T-helper 2 cell treated with Interferon-gamma antibody and Interleukin-4, amounts not matched to agents 5 μg/mL and 100 μg/mL, for 36 hours (primary cell): ENCODE results near the gene INTS6.

ENCODE experiments used
- DNase-seq: peaks from one replicate; pipeline ENCODE4 v3.0.0; 2021; ENCODE audit warnings: low spot score
- H3K27ac Mint-ChIP-seq: one replicate; pipeline ENCODE4 v1.8.0; 2021; ENCODE audit warnings: mild to moderate bottlenecking, mixed read lengths
- H3K27me3 Mint-ChIP-seq: one replicate; pipeline ENCODE4 v1.8.0; 2021; ENCODE audit warnings: low read depth, mixed read lengths
- H3K36me3 Mint-ChIP-seq: one replicate; pipeline ENCODE4 v1.8.0; 2021; ENCODE audit warnings: low read depth, mixed read lengths
- H3K4me1 Mint-ChIP-seq: one replicate; pipeline ENCODE4 v1.8.0; 2021; ENCODE audit warnings: low read depth, mixed read lengths
- H3K4me3 Mint-ChIP-seq: one replicate; pipeline ENCODE4 v1.8.0; 2022; ENCODE audit warnings: mild to moderate bottlenecking, moderate library complexity, mixed read lengths
- H3K9me3 Mint-ChIP-seq: one replicate; pipeline ENCODE4 v1.8.0; 2021; ENCODE audit warnings: mixed read lengths

The INTS6 gene

GRCh38 chr13:51339952-51340732, 112.7 kb downstream of the INTS6 start:
- peaks cover 4% of the 10 kb centered on the region for H3K4me1 Mint-ChIP-seq
- H3K4me3 Mint-ChIP-seq = no peak overlapping the region
- H3K36me3 Mint-ChIP-seq = no peaks in the 10 kb centered on the region
- H3K27ac Mint-ChIP-seq = no peak overlapping the region
- H3K27me3 Mint-ChIP-seq = peaks cover 7% of the 10 kb centered on the region
- H3K9me3 Mint-ChIP-seq = no peaks in the 10 kb centered on the region
- no peak for DNase-seq

- Mint-ChIP-seq H3K9me3 (no peaks in the 10 kb centered on the region), H3K27me3 (peaks cover 9% of the 10 kb centered on the region), H3K4me1 (peaks cover 4% of the 10 kb centered on the region), H3K4me3 (no peak within 1 kb of the TSS), H3K27ac (no peak within 1 kb of the TSS), H3K36me3 (no peaks in the 10 kb centered on the region)
- DNase-seq = no peak
These were observed 113.5 kb downstream of the INTS6 start, which contains the start of gene SERPINE3 for GRCh38 chr13:51339354-51339753. Gene SERPINE3 (plus strand): TSS chr13:51339691. CDS start chr13:51341092, 1,401 bp downstream.

GRCh38 chr13:51336746-51337145, 116.1 kb downstream of the INTS6 start:
- H3K27me3 Mint-ChIP-seq = peaks cover 13% of the 10 kb centered on the region
- DNase-seq = no peak
- H3K4me1 Mint-ChIP-seq = peaks cover 11% of the 10 kb centered on the region
- H3K27ac Mint-ChIP-seq = no peak overlapping the region
- no peaks in the 10 kb centered on the region for H3K36me3 Mint-ChIP-seq
- H3K9me3 Mint-ChIP-seq = no peaks in the 10 kb centered on the region
- no peak overlapping the region for H3K4me3 Mint-ChIP-seq

DNA sequence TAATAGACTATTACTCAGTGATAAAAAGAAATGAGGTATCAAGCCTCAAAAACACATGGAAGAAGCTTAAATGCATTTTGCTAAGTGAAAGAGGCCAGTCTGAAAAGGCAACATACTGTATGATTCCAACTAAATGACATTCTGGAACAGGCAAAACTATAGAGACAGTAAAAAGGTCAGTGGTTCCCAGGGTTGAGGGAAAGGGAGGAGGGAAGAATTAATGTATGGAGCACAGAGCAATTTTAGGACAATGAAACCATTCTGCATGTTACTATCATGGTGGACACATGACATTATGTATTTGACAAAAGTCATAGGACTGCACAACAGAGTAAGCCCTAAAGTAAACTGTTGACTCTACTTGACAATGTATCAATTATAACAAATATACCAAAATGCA, 119.0 kb downstream of the INTS6 start:
- DNase-seq = no peak
- Mint-ChIP-seq H3K4me3 (no peak overlapping the region), H3K4me1 (peaks cover 18% of the 10 kb centered on the region), H3K27ac (no peak overlapping the region), H3K9me3 (no peaks in the 10 kb centered on the region), H3K27me3 (peaks cover 13% of the 10 kb centered on the region), H3K36me3 (no peaks in the 10 kb centered on the region)

DNA sequence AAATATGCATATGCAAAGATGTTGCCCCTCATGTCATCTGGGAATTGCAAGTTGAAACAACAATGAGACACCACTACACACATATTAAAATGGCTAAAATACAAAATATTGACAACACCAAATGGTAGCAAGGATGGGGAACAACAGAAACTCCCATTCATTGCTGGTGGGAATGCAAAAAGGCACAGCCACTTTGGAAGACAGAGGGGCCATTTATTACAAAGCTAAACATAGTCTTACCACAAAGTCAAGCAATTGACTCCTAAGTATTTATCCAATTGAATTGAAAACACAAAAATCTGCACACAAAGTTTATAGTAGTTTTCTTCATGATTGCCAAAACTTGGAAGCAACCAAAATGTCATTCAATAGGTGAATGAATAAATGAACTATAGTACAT, 119.4 kb downstream of the INTS6 start:
- no peak for DNase-seq
- peaks cover 18% of the 10 kb centered on the region for H3K4me1 Mint-ChIP-seq
- no peaks in the 10 kb centered on the region for H3K36me3 Mint-ChIP-seq
- H3K4me3 Mint-ChIP-seq = no peak overlapping the region
- no peak overlapping the region for H3K27ac Mint-ChIP-seq
- H3K27me3 Mint-ChIP-seq = peaks cover 13% of the 10 kb centered on the region
- no peaks in the 10 kb centered on the region for H3K9me3 Mint-ChIP-seq

GRCh38 chr13:51332566-51333361, 120.1 kb downstream of the INTS6 start:
- Mint-ChIP-seq H3K9me3 (no peaks in the 10 kb centered on the region), H3K27me3 (peaks cover 13% of the 10 kb centered on the region), H3K4me1 (peaks cover 18% of the 10 kb centered on the region), H3K4me3 (no peak overlapping the region), H3K36me3 (no peaks in the 10 kb centered on the region), H3K27ac (no peak overlapping the region)
- no peak for DNase-seq

DNA sequence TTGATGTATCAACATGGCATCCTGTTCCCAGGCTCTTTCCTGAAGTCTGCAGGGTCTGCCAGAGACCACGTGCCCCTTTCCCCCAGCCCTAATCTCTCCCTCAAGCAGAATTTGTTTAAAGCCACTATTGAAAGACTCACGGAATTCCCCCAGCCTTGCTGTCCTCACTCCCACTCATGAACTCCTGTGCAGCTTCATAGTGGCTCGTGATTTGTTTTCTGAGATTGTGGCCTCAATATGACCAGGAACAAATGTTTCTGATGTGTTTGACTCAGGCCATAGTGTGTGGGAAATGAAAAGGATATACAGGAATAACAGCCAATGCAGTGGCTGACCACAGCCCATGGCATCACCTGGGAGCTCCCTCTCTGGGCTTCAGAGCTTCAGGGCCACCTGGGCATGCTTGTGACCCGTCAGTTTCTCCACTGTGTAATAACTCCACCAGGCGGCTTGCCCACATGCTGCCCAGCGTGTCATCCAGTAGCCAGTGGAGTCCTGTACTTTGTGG, 121.4 kb downstream of the INTS6 start:
- Mint-ChIP-seq H3K4me1 (peaks cover 18% of the 10 kb centered on the region), H3K27ac (no peak overlapping the region), H3K9me3 (no peaks in the 10 kb centered on the region), H3K4me3 (no peak overlapping the region), H3K36me3 (no peaks in the 10 kb centered on the region), H3K27me3 (peaks cover 11% of the 10 kb centered on the region)
- DNase-seq = peak; percentile 20

GRCh38 chr13:51330791-51331190, 122.0 kb downstream of the INTS6 start:
- H3K4me3 Mint-ChIP-seq = no peak overlapping the region
- H3K27ac Mint-ChIP-seq = no peak overlapping the region
- peaks cover 10% of the 10 kb centered on the region for H3K27me3 Mint-ChIP-seq
- DNase-seq = peak; percentile 26
- H3K9me3 Mint-ChIP-seq = no peaks in the 10 kb centered on the region
- no peaks in the 10 kb centered on the region for H3K36me3 Mint-ChIP-seq
- peaks cover 18% of the 10 kb centered on the region for H3K4me1 Mint-ChIP-seq

DNA sequence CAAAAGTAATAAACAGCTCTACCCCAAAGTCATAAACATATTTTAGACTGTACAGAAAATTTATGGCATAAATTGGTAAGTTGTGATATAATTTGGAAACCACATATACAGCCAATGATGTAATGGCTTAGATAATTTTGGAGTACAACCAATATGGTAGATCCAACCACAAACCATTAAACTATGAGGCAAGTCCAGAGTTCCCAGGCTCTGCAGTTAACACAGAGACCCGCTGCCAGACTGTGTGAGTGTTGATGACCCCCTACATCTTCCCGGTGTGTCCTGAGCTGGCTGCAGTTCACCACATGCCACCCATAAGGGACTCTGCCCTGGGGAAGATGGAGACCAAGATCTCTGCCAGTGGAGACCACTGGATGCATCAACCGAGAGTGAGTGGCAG, 123.2 kb downstream of the INTS6 start:
- Mint-ChIP-seq H3K36me3 (no peaks in the 10 kb centered on the region), H3K27ac (no peak overlapping the region), H3K4me1 (peaks cover 18% of the 10 kb centered on the region), H3K4me3 (no peak overlapping the region), H3K9me3 (no peaks in the 10 kb centered on the region), H3K27me3 (peaks cover 4% of the 10 kb centered on the region)
- DNase-seq = no peak

DNA sequence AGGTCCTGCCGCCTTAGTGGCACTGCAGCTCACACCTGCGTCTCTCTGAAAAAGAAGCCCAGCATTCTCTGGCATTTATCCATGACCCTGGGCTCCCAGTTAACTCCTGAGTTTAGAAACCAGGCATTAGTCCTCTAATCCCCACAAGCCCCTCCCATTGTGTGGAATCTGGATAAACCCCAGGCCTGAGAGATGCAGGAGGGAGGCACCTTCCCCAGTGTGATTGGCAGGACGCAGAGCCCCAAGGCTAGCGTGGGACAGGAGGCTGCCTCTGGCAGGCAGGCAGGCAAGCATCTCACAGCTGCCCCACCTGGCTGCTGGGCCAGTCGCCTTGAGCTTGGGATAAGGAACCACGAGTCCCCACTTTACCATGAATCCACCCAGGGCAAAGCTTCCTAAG, 124.3 kb downstream of the INTS6 start:
- Mint-ChIP-seq H3K4me1 (peaks cover 18% of the 10 kb centered on the region), H3K4me3 (no peak overlapping the region), H3K36me3 (no peaks in the 10 kb centered on the region)

GRCh38 chr13:51327961-51328360, 124.9 kb downstream of the INTS6 start:
- Mint-ChIP-seq H3K27ac (no peak overlapping the region), H3K4me3 (no peak overlapping the region), H3K9me3 (no peaks in the 10 kb centered on the region), H3K27me3 (no peaks in the 10 kb centered on the region), H3K36me3 (no peaks in the 10 kb centered on the region), H3K4me1 (peaks cover 15% of the 10 kb centered on the region)
- no peak for DNase-seq

More for the DNA sequence above, 124.3 kb downstream of the INTS6 start:
- no peak for DNase-seq
- no peak overlapping the region for H3K27ac Mint-ChIP-seq
- no peaks in the 10 kb centered on the region for H3K27me3 Mint-ChIP-seq
- H3K9me3 Mint-ChIP-seq = no peaks in the 10 kb centered on the region

- Mint-ChIP-seq H3K9me3 (no peaks in the 10 kb centered on the region), H3K4me3 (no peak overlapping the region), H3K4me1 (peaks cover 11% of the 10 kb centered on the region), H3K27me3 (no peaks in the 10 kb centered on the region), H3K27ac (no peak overlapping the region), H3K36me3 (no peaks in the 10 kb centered on the region)
- DNase-seq = no peak
These were observed 126.1 kb downstream of the INTS6 start for GRCh38 chr13:51326777-51327176.

GRCh38 chr13:51325837-51326236, 127.0 kb downstream of the INTS6 start:
- Mint-ChIP-seq H3K36me3 (no peaks in the 10 kb centered on the region), H3K27me3 (no peaks in the 10 kb centered on the region), H3K4me1 (peaks cover 4% of the 10 kb centered on the region), H3K4me3 (no peak overlapping the region), H3K9me3 (no peaks in the 10 kb centered on the region), H3K27ac (no peak overlapping the region)
- no peak for DNase-seq

DNA sequence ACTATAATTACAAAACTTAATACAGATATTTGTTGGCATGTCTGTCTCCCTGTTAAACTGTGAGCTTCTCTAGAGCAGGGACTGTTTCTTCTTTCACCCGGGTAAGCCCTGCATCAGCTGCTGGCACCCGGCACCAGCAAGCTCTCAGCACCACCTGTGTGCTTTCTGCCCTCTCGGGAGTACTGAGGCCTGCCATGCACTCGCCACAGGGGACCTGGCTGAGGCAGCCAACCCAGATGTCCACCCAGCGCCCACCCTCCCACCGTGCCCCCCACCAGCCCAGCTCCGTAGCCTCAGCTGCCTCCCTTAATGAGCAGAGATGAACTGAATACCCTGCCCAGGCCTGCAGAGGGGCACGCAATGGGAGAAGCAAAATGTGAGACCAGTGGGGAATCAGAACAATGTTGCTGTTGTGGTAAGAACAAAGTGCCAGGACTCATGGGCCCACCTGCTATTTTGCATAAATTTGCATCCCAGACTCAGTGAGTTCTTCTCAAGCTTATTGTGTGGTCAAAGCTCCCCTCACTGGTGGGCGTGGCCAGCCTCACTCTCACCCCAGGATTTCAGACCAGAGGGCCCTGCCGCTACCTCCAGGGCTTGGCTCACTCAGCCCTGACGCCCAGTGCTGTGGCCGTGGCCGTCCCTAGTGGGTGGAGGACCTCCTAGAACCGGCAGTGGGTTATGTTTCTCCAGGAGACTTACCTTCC, 128.0 kb downstream of the INTS6 start:
- Mint-ChIP-seq H3K9me3 (no peaks in the 10 kb centered on the region), H3K36me3 (no peaks in the 10 kb centered on the region), H3K27me3 (no peaks in the 10 kb centered on the region), H3K4me1 (no peaks in the 10 kb centered on the region), H3K27ac (no peak overlapping the region), H3K4me3 (no peak overlapping the region)
- no peak for DNase-seq
